GM18867 (cell line): ENCODE data around the gene AFF2.

Experiments used
- ATAC-seq: cut with Tn5 transposase; IDR thresholded peaks from one replicate; pipeline ENCODE4 v1.9.1; 2021; ENCODE audit warnings: mild to moderate bottlenecking, moderate library complexity; ENCODE audit not compliant: unreplicated experiment

Gene AFF2

DNA sequence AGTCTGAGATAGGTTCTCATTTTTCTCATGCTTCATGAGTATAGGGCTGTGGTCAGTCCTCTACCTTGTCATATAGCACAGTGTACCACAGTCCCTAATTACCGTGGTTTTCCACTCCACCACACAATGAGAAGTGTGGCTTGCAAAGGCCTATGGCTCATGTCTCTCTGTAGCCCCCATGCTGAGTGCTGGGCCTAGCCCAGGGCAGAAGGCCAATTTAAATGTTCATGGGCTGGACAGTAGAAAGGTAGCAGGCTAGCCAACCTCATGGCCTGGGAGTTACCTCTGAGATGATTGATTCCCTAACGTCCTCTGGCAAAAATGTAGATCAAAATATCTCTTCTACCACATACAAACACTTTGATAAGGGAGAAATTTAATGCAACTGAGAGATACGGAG is 222.5 kb downstream of the AFF2 start:
- no peak for ATAC-seq

GRCh38 chrX:148723551-148723950 is 223.1 kb downstream of the AFF2 start:
- ATAC-seq: no peak

GRCh38 chrX:148728901-148729300 is 228.5 kb downstream of the AFF2 start:
- no peak for ATAC-seq

DNA sequence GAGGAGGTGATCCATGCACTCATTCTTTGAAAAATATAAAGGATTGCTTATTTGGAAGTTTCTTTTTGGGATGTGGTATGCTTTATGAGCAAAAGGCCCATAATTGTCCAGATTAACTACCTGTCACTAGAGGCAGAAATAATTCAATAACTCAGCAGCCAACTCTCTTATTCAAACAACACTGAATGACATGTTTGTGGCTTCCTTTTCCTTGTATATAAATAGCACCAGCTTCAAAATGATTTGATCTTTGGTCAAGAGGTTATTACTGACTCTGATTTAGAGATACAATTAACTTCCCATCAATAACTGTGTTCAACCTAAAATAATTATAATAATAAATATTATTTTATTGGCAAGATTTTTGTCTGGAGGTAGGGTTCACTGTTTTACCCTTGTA is 232.3 kb downstream of the AFF2 start:
- no peak for ATAC-seq

GRCh38 chrX:148741441-148741840 is 241.0 kb downstream of the AFF2 start:
- no peak for ATAC-seq

- no peak for ATAC-seq
Measured at GRCh38 chrX:148755111-148755510, 254.7 kb downstream of the AFF2 start.

DNA sequence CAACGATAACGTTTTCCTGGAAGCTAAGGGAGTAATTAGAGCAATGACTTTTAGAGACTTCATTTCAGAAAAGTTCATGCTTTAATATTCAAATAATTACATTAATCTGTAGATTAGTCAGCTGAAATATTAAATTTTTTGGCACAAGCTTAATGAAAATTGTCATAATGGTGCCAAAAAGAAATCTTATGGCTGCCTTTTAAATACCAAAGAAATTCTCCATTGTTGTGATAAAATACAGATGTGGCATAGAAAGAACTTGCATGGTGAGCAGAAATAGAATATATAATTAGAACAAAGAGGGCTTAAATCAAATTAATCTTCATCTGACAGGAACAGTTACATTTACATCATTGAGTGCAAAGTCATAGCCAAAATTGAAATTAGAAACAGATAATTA is 263.5 kb downstream of the AFF2 start:
- no peak for ATAC-seq

GRCh38 chrX:148768296-148768695 is 267.9 kb downstream of the AFF2 start:
- ATAC-seq: no peak

- ATAC-seq: no peak
Measured at GRCh38 chrX:148771440-148771839, 271.0 kb downstream of the AFF2 start.

DNA sequence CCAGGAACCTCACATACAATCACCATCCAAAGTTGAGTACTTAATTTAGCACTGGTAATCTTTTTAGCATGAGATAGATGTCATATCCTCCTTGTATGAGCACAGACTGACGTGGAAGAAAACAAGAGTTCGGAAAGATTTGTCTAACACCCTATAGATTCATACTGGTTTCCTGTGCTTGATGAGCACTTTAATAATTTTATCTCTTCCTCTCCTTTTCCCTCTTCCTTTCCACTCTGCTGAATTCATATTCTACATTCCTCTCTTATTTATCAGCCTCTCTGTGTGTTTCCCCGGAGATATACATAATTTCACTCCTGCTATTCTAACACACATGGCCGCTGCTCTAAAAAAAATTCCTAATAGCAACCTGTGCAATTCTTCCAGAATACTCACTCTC is 273.9 kb downstream of the AFF2 start:
- no peak for ATAC-seq

DNA sequence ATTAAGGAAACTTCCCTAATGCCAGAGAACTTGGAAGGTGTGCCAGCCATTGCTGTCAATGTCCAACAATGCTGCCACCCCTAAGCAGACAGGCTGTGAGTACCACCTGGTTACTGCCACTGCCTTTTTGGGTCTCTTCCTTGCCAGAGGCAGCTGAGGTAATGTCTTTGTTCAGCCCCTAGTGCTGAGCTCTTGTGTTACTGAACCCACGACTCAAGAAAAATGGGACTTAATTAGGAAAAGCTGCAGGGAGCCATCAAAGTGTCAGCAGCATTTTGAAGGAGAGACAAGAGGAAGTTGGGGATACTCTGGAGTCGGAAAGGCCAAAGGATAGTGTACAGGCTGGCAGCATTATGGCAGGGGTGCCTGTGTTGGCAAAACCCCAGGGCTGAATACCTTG is 283.7 kb downstream of the AFF2 start:
- no peak for ATAC-seq

GRCh38 chrX:148784856-148785255 is 284.4 kb downstream of the AFF2 start:
- peak; percentile 75 for ATAC-seq

DNA sequence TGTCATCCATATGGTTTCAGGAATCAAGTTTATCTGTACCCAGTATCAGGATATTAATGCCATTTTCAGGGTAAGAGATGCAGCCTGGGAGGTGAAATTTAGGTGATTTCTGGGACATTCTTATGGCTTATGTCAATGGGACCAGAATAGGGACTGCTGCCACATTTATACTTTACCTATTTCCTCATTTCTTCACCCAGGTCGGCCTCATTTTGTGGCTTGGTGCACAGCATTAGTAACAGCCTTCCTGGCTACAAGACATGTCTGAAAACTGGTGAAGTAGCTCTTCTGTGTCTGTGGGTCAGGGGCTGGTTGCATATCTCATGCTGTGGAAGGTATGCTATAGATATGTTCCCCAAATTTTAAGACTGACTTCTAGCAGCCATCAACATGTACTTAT is 284.8 kb downstream of the AFF2 start:
- no peak for ATAC-seq

- no peak for ATAC-seq
Measured at GRCh38 chrX:148788449-148788848, 288.0 kb downstream of the AFF2 start.

DNA sequence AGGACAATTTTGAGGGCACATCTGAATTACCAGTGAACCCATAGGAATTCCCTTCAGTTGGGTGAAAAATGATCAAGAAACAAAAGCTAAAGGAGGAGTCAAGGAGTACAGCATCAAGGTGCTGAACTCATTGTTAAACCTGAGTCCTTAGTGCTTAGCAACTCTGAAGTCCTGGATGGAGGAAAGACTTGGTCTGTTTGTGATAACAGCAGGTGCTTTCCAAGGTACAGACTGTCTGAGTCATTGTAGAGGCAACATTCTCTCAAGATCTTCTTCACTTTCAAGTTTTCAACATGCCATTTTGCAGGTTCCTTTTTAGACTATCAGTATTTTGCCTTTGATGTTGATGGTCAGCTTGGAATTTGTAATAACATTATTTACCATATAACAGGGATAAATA is 293.9 kb downstream of the AFF2 start:
- no peak for ATAC-seq

GRCh38 chrX:148804579-148805355 is 304.4 kb downstream of the AFF2 start:
- ATAC-seq: no peak

DNA sequence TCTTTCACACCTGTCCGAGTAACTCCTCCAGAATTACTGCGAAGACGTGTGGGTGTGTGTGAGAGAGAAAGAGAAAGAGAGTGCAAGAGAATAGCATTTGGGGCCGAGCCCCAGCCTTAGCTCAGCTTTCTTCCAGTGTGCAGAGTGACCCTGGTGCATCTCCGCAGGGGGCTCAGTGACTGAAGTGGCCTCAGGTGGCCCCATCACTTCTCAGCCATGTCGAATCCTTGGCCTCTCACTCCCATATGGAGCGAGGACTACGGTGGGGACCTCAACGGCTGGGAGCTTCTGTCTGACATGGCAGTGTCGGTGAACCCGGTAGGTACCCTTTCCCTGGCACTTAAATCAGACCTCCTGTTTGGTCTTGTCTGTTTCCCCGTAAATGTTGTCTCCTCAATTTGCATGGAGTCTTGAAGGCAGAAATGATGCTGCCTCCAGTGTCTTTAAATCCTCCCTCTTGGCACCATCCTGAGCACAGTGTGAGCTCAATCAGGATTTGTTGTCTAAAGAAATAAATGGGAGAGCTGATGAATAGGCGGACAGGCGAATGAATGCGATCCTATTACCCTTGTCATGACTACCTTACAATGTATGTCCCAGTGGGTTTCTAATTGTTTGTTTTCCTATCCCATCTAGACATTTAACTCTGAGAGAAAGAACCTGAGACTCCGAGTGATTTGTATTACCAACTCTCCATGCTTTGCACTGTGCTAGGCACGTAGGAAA is 305.9 kb downstream of the AFF2 start:
- no peak for ATAC-seq

DNA sequence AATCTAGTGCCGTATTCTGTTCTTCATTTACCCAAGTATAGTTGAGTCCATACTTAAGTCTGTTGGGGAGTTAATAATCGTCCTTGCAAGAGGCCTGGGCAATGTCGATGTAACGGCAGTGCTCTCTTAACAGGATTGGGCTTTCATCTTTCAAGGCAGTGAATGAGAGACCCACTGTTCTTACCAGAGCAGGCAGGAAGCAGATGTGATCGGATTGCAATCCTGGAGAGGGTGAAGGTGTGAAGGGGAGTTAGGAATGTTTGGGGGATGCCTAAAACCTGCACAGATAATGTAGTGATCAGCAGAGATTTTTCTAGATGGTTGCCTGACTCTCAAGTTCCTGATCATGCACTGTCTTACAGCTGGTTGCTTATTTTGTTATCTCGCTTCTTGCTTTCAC is 308.4 kb downstream of the AFF2 start:
- no peak for ATAC-seq

DNA sequence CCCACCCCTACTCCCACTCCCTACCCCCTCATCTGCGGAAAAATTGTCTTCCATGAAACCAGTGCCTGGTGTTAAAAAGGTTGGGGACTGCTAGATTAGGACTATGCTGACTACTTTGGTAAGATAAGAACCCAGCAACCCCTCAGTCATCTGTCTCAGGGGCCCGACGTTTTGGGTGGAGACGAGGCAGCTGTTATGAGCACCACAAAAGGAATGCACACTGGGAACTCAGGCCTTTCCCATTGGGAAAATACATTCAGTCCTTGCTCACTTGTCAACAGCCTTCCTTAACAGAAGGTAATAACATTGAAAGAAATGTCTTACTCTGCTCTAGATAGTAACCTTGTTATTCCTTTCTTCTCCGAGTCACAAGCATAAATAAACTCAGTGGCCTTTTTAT is 310.8 kb downstream of the AFF2 start:
- no peak for ATAC-seq

DNA sequence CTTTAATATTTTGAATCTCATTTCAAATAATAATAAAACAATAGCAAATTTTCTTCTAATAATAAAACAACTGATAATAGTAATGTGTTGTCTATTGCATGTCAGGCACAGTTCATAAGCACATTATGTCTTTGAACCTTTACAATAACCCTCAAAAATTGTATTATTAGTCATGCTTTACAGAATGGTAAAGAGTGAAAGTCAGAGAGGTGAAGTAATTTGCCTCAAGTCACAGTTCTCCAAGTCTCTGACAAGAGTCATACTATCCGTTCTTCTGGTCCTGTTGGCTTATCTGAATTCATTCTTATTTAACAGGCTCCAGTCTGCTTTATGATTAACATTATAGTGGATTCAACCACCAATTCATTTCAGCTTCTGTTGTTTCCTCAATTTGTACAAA is 313.0 kb downstream of the AFF2 start:
- no peak for ATAC-seq

DNA sequence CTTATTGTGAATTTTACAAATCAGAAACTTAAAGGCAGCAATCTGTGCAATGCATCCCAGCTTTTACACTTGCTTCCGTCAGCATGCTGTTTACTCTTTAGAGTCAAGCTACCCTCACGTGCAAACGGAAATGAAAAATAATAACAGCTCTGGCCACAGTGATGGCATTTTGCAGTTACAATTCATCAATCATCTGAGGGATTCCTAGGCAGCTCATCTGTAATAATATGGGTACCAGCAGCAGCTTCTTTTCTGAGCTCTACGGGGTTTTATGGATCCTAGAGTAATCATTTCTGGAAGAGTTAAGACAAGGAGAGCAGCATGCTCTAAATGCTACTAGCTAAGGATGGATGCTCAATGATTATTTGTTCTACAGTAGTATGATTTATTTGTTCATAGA is 313.6 kb downstream of the AFF2 start:
- ATAC-seq: no peak

- ATAC-seq: no peak
Measured at GRCh38 chrX:148815218-148815961, 315.0 kb downstream of the AFF2 start.
